C4-2B (cell line): Measurements from ENCODE around the gene SH3BP5.

Experiments used
- H3K27ac ChIP-seq: fragments of 450-650 bp; 2 replicates; pipeline ENCODE4 v1.5.1; 2017
- ZFX ChIP-seq: fragments of 450-650 bp; IDR thresholded peaks from 2 replicates; pipeline ENCODE4 v1.6.1; 2017
- TF ChIP-seq, protein P1 (sequence below): fragments of 450-650 bp; conservative IDR thresholded peaks from 2 replicates; pipeline ENCODE4 v1.5.1; 2017; ENCODE audit warnings: mild to moderate bottlenecking

Gene SH3BP5

GRCh38 chr3:15217841-15218267 lies 114.5 kb downstream of the SH3BP5 start:
- TF ChIP-seq, protein P1, sequence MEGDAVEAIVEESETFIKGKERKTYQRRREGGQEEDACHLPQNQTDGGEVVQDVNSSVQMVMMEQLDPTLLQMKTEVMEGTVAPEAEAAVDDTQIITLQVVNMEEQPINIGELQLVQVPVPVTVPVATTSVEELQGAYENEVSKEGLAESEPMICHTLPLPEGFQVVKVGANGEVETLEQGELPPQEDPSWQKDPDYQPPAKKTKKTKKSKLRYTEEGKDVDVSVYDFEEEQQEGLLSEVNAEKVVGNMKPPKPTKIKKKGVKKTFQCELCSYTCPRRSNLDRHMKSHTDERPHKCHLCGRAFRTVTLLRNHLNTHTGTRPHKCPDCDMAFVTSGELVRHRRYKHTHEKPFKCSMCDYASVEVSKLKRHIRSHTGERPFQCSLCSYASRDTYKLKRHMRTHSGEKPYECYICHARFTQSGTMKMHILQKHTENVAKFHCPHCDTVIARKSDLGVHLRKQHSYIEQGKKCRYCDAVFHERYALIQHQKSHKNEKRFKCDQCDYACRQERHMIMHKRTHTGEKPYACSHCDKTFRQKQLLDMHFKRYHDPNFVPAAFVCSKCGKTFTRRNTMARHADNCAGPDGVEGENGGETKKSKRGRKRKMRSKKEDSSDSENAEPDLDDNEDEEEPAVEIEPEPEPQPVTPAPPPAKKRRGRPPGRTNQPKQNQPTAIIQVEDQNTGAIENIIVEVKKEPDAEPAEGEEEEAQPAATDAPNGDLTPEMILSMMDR: no peak
- TF ChIP-seq ZFX: no peak
- no peak overlapping the region for H3K27ac ChIP-seq

- no peak overlapping the region for H3K27ac ChIP-seq
- no peak for TF ChIP-seq ZFX
- TF ChIP-seq, protein P1: no peak
Observed at GRCh38 chr3:15217011-15217671, 115.2 kb downstream of the SH3BP5 start.

DNA sequence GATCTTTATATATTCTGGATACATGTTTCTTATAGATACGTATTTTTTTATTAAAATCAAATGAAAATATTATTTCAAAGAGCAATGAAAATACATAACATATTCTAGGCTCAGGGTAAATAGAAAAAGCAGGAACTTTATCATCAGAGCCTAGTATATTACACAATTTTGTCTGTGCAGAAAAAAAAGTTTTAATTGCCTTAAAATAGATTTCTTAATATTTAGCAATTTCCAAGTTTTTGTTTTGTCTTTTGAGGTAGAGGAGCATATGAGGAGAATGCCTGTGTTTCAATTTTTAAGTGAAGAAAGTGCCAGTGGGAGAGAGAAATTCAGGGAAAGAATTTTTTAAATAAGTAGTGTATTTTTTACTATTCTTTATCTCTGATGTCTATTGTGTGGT lies 115.9 kb downstream of the SH3BP5 start:
- TF ChIP-seq, protein P1: no peak
- TF ChIP-seq ZFX: no peak
- no peak overlapping the region for H3K27ac ChIP-seq

DNA sequence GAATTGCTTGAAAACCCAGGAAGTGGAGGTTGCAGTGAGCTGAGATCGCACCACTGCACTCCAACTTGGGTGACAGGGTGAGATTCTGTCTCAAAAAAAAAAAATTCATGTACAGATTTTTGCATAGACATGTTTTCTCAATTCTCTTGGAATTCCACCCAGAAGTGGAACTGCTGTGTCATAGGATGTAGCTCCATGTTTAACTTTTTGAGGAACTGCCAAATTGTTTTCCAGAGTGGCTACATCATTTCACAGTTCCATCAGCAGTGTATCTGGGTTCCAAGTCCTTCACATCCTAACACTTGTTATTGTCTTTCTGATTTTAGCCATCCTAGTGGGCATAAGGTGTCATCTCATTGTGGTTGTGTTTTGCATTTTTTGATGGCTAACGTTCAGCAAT lies 116.4 kb downstream of the SH3BP5 start:
- H3K27ac ChIP-seq: no peak overlapping the region
- TF ChIP-seq, protein P1: no peak
- no peak for TF ChIP-seq ZFX

GRCh38 chr3:15214758-15215157 lies 117.6 kb downstream of the SH3BP5 start:
- H3K27ac ChIP-seq: no peak overlapping the region
- TF ChIP-seq, protein P1: no peak
- TF ChIP-seq ZFX: no peak

DNA sequence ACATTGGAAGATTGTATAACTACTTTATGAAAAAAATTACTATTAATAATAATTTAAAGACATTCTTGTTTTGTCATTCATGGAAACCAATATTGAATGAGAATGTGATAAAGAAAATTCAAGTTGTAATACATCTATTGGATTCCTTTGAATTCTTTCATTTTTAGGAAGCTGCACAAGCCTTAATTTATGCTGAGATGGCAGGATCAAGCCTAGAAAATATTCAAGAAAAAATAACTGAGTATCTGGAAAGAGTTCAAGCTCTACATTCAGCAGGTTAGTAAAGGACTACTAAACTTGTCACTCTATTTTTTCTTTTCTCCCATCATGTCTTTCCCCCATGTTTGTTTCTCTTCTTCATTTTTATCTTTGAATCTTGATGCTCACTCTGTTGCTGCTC lies 120.4 kb downstream of the SH3BP5 start:
- H3K27ac ChIP-seq: no peak overlapping the region
- TF ChIP-seq, protein P1: no peak
- TF ChIP-seq ZFX: no peak

DNA sequence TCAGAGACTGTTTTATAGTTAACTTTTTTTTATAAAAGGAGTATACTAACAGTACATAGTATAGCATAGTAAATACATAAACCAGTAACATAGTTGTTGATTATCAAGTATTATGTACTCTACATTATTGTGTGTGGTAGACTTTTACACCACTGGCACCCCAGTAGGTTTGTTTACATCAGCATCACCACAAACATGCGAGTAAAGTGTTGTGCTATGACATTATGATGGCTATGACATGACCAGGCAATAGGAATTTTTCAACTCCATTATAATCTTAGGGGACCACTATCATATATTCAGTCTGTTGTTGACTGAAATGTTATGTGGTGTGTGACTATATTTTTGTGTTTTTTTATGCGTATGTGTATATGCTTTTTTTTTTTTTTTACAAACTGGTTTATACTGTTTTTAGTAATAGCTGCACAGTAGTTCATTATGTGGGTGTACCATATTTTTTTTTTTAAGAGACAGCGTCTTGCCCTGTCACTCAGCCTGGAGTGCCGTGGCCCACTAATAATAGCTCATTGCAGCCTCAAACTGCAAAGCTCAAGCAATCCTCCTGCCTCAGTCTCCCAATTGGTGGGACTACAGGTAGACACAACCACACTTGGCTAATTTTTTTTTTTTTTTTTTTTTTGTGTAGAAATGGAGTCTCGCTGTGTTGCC lies 124.4 kb downstream of the SH3BP5 start:
- H3K27ac ChIP-seq: no peak overlapping the region
- TF ChIP-seq, protein P1: no peak
- no peak for TF ChIP-seq ZFX
